ENCODE data around the gene CYTH4. TPM values are rescaled to one million over a fixed set of nuclear protein-coding genes. Genes with fewer than 3 reads are reported as not detected.
"Not testable (repeated sequence)": the region's sequence is repeated elsewhere in the genome, so short reads cannot be mapped to it uniquely, and the experiment has no call there.

Gene CYTH4
- total RNA-seq, 1 experiment from 2014 or later, result 1.1 TPM

GRCh38 chr22:37242395-37242918 is 39.9 kb upstream of the CYTH4 start:
- Histone ChIP-seq H3K4me1 (replicated peaks) (peaks cover 17% of the 10 kb centered on the region), H3K4me3 (no peak overlapping the region), H3K27ac (no peak overlapping the region), H3K9me3 (replicated peaks) (no peaks in the 10 kb centered on the region), H3K27me3 (replicated peaks) (no peaks in the 10 kb centered on the region), H3K36me3 (no peaks in the 10 kb centered on the region)
- no peak for DNase-seq (ENCODE audit: low read depth in 1 of 2, low spot score in 2 of 2)

GRCh38 chr22:37243402-37244113 is 38.8 kb upstream of the CYTH4 start:
- H3K9me3 ChIP-seq (replicated peaks), result no peaks in the 10 kb centered on the region
- H3K27me3 ChIP-seq (replicated peaks), result no peaks in the 10 kb centered on the region
- no peak overlapping the region for H3K27ac ChIP-seq
- no peak for DNase-seq (ENCODE audit: low read depth in 1 of 2, low spot score in 2 of 2)
- H3K36me3 ChIP-seq, result no peaks in the 10 kb centered on the region
- peak overlapping the region; percentile 22 for H3K4me3 ChIP-seq
- peaks cover 17% of the 10 kb centered on the region for H3K4me1 ChIP-seq (replicated peaks)

- H3K9me3 ChIP-seq (replicated peaks), result no peaks in the 10 kb centered on the region
- H3K4me3 ChIP-seq, result peak within 1 kb of the TSS; percentile 22
- H3K4me1 ChIP-seq (replicated peaks), result peaks cover 17% of the 10 kb centered on the region
- H3K36me3 ChIP-seq, result no peaks in the 10 kb centered on the region
- DNase-seq (ENCODE audit: low read depth in 1 of 2, low spot score in 2 of 2), result no peak
- H3K27me3 ChIP-seq (replicated peaks), result no peaks in the 10 kb centered on the region
- no peak within 1 kb of the TSS for H3K27ac ChIP-seq
These were observed 38.0 kb upstream of the CYTH4 start, which contains the start of gene RAC2 for GRCh38 chr22:37244114-37244921. RAC2 (minus strand) TSS chr22:37244269; CDS start chr22:37244148, 121 bp downstream.

- Histone ChIP-seq H3K4me1 (replicated peaks) (peaks cover 17% of the 10 kb centered on the region), H3K4me3 (no peak overlapping the region), H3K36me3 (no peaks in the 10 kb centered on the region), H3K27ac (no peak overlapping the region), H3K9me3 (replicated peaks) (no peaks in the 10 kb centered on the region), H3K27me3 (replicated peaks) (no peaks in the 10 kb centered on the region)
- no peak for DNase-seq (ENCODE audit: low read depth in 1 of 2, low spot score in 2 of 2)
These were observed 37.2 kb upstream of the CYTH4 start for GRCh38 chr22:37244922-37245722.

GRCh38 chr22:37245740-37246139 is 36.6 kb upstream of the CYTH4 start:
- Histone ChIP-seq H3K4me3 (no peak overlapping the region), H3K27ac (no peak overlapping the region), H3K4me1 (replicated peaks) (peaks cover 17% of the 10 kb centered on the region), H3K36me3 (no peaks in the 10 kb centered on the region), H3K27me3 (replicated peaks) (no peaks in the 10 kb centered on the region), H3K9me3 (replicated peaks) (no peaks in the 10 kb centered on the region)
- no peak for DNase-seq (ENCODE audit: low read depth in 1 of 2, low spot score in 2 of 2)

- Histone ChIP-seq H3K4me1 (replicated peaks) (peaks cover 7% of the 10 kb centered on the region), H3K27me3 (replicated peaks) (no peaks in the 10 kb centered on the region), H3K36me3 (no peaks in the 10 kb centered on the region), H3K27ac (no peak overlapping the region), H3K9me3 (replicated peaks) (no peaks in the 10 kb centered on the region), H3K4me3 (no peak overlapping the region)
- DNase-seq (ENCODE audit: low read depth in 1 of 2, low spot score in 2 of 2), result peak in 1 of 2 experiments; percentile 45
These were observed 34.1 kb upstream of the CYTH4 start for GRCh38 chr22:37248251-37248650.

- Histone ChIP-seq H3K4me3 (no peak overlapping the region), H3K27ac (no peak overlapping the region), H3K27me3 (replicated peaks) (no peaks in the 10 kb centered on the region), H3K4me1 (replicated peaks) (peaks cover 3% of the 10 kb centered on the region), H3K9me3 (replicated peaks) (no peaks in the 10 kb centered on the region), H3K36me3 (no peaks in the 10 kb centered on the region)
- DNase-seq (ENCODE audit: low read depth in 1 of 2, low spot score in 2 of 2), result no peak
These were observed 32.3 kb upstream of the CYTH4 start for GRCh38 chr22:37249986-37250385.

- H3K36me3 ChIP-seq; H3K9me3 ChIP-seq (replicated peaks); H3K27me3 ChIP-seq (replicated peaks); DNase-seq (ENCODE audit: low read depth in 1 of 2, low spot score in 2 of 2); H3K27ac ChIP-seq; H3K4me3 ChIP-seq; H3K4me1 ChIP-seq (replicated peaks): not testable (repeated sequence)
These were observed 30.5 kb upstream of the CYTH4 start for GRCh38 chr22:37251836-37252235.

GRCh38 chr22:37253126-37253660 is 29.1 kb upstream of the CYTH4 start:
- no peaks in the 10 kb centered on the region for H3K36me3 ChIP-seq
- DNase-seq (ENCODE audit: low read depth in 1 of 2, low spot score in 2 of 2), result no peak
- no peaks in the 10 kb centered on the region for H3K9me3 ChIP-seq (replicated peaks)
- H3K27ac ChIP-seq, result no peak overlapping the region
- no peaks in the 10 kb centered on the region for H3K27me3 ChIP-seq (replicated peaks)
- peaks cover 6% of the 10 kb centered on the region for H3K4me1 ChIP-seq (replicated peaks)
- H3K4me3 ChIP-seq, result no peak overlapping the region

- Histone ChIP-seq H3K9me3 (replicated peaks) (no peaks in the 10 kb centered on the region), H3K4me3 (no peak overlapping the region), H3K27ac (no peak overlapping the region), H3K27me3 (replicated peaks) (no peaks in the 10 kb centered on the region), H3K4me1 (replicated peaks) (peaks cover 10% of the 10 kb centered on the region), H3K36me3 (no peaks in the 10 kb centered on the region)
- peak in 1 of 2 experiments; percentile 54 for DNase-seq (ENCODE audit: low read depth in 1 of 2, low spot score in 2 of 2)
These were observed 28.0 kb upstream of the CYTH4 start for GRCh38 chr22:37254209-37254866.

- no peaks in the 10 kb centered on the region for H3K9me3 ChIP-seq (replicated peaks)
- no peaks in the 10 kb centered on the region for H3K36me3 ChIP-seq
- peaks cover 15% of the 10 kb centered on the region for H3K4me1 ChIP-seq (replicated peaks)
- DNase-seq (ENCODE audit: low read depth in 1 of 2, low spot score in 2 of 2), result peak in 1 of 2 experiments; percentile 31
- no peak overlapping the region for H3K27ac ChIP-seq
- no peak overlapping the region for H3K4me3 ChIP-seq
- H3K27me3 ChIP-seq (replicated peaks), result no peaks in the 10 kb centered on the region
These were observed 27.5 kb upstream of the CYTH4 start for GRCh38 chr22:37254867-37255233.

- Histone ChIP-seq H3K9me3 (replicated peaks) (no peaks in the 10 kb centered on the region), H3K27me3 (replicated peaks) (no peaks in the 10 kb centered on the region), H3K4me1 (replicated peaks) (peaks cover 15% of the 10 kb centered on the region), H3K27ac (no peak overlapping the region), H3K4me3 (no peak overlapping the region), H3K36me3 (no peaks in the 10 kb centered on the region)
- DNase-seq (ENCODE audit: low read depth in 1 of 2, low spot score in 2 of 2), result no peak
These were observed 26.7 kb upstream of the CYTH4 start for GRCh38 chr22:37255558-37256006.

All from SJSA1 (cell line).